Ascending aorta (tissue), 2 donors: ENCODE measurements around the gene TFDP2. TPM values are rescaled to one million over a fixed set of nuclear protein-coding genes. Genes with fewer than 3 reads are reported as not detected.

Experiments
- DNase-seq, 2 donors: peaks; one replicate each; pipeline ENCODE4 v3.0.0-alpha.2; 2019; ENCODE audit warnings: low spot score in 2 of 2
- H3K27ac ChIP-seq, 2 donors: fragments of 200-600 bp; sonication (generic); one replicate each; pipeline ENCODE4 v1.5.1; 2016 to 2017; ENCODE audit warnings: mild to moderate bottlenecking in 1 of 2
- H3K27me3 ChIP-seq: fragments of 200-600 bp; sonication (generic); one replicate; pipeline ENCODE4 v1.5.1; 2017
- H3K36me3 ChIP-seq, 2 donors: fragments of 200-600 bp; sonication (generic); one replicate each; pipeline ENCODE4 v1.5.1; 2016
- H3K4me1 ChIP-seq, 2 donors: fragments of 200-600 bp; sonication (generic); one replicate each; pipeline ENCODE4 v1.5.1; 2016 to 2017; ENCODE audit warnings: mild to moderate bottlenecking in 1 of 2
- H3K4me3 ChIP-seq, 2 donors: fragments of 200-600 bp; sonication (generic); one replicate each; pipeline ENCODE4 v1.5.1; 2016 to 2017; ENCODE audit warnings: mild to moderate bottlenecking in 1 of 2
- H3K9me3 ChIP-seq, 2 donors: fragments of 200-600 bp; sonication (generic); one replicate each; pipeline ENCODE4 v1.5.1; 2016
- intact Hi-C: fragments of 100-400 bp; cut with DNase I; formaldehyde crosslinking; loops from one replicate; pipeline ENCODE4 v1.15.1; 2023
- total RNA-seq: library from RNA; depleted of rRNA; stranded (reverse); fragments of >200 nt; gene quantifications from one replicate; pipeline ENCODE4 v1.1.0, GENCODE V29; 2016
- TF ChIP-seq, protein P1 (sequence below), 3 experiments: fragments of 200-600 bp in 2 of 3; fragments of 450-650 bp in 1 of 3; sonication (generic) in 2 of 3; IDR thresholded peaks; one replicate each; pipeline ENCODE4 v1.5.1; 2016 to 2019; ENCODE audit warnings: antibody characterized with exemption in 3 of 3, mild to moderate bottlenecking in 1 of 3, moderate library complexity in 1 of 3

Gene TFDP2
- total RNA-seq, 1 donor from 2014 or later: 23.0 TPM

DNA sequence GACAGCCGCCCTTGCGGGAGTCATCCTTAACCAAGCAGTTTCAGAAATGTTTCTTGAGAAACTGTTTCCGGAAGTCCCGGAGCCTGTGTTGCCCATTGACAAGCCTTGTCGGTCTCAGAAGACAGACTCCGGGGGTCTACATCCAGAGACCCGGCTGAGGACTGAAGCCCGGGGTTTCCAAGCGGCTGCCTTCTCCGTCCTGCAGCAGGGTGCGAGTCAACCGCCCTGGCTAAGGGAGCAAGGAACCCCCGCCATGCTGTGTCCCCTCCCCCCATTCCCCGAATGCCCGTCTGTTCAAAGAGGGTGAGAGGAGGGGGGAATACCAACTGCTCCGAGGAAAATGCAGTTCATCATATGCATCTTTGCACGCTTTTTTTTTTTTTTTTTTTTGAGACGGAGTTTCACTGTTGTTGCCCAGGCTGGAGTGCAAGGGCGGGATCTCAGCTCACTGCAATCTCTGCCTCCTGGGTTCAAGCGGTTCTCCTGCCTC, 211.3 kb downstream of the TFDP2 start:
- TF ChIP-seq, protein P1, sequence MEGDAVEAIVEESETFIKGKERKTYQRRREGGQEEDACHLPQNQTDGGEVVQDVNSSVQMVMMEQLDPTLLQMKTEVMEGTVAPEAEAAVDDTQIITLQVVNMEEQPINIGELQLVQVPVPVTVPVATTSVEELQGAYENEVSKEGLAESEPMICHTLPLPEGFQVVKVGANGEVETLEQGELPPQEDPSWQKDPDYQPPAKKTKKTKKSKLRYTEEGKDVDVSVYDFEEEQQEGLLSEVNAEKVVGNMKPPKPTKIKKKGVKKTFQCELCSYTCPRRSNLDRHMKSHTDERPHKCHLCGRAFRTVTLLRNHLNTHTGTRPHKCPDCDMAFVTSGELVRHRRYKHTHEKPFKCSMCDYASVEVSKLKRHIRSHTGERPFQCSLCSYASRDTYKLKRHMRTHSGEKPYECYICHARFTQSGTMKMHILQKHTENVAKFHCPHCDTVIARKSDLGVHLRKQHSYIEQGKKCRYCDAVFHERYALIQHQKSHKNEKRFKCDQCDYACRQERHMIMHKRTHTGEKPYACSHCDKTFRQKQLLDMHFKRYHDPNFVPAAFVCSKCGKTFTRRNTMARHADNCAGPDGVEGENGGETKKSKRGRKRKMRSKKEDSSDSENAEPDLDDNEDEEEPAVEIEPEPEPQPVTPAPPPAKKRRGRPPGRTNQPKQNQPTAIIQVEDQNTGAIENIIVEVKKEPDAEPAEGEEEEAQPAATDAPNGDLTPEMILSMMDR (IDR thresholded peaks at IDR 0.05): no peak
- intact Hi-C loops: no loop called here
- Histone ChIP-seq H3K27ac (no peak overlapping the region), H3K9me3 (no peaks in the 10 kb centered on the region), H3K36me3 (no peaks in the 10 kb centered on the region), H3K4me3 (no peak overlapping the region), H3K4me1 (peaks cover 0 to 6% of the 10 kb centered on the region in 2 donors), H3K27me3 (no peaks in the 10 kb centered on the region)
- no peak for DNase-seq

DNA sequence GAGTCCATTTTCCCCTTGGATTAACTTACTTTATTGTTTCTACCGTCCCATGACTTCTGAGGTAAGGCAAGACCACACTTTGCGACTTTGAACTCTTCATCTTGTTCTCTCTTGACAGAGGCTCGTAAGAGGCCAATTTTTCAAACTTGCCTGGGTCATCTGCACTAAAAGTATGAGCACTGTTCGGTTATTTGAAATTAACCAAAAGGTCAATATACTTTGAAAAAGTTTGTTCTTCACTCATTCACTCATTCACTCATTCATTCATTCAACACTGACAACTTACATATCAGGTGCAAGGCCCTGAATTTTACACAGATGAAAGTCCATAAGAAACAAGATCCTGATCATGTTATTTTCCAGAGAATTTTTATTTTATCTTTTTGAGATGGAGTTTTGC, 215.0 kb downstream of the TFDP2 start:
- no peak overlapping the region for H3K4me3 ChIP-seq
- TF ChIP-seq, protein P1 (IDR thresholded peaks at IDR 0.05): no peak
- intact Hi-C loops: no loop called here
- no peak for DNase-seq
- H3K27ac ChIP-seq: no peak overlapping the region
- no peaks in the 10 kb centered on the region for H3K9me3 ChIP-seq
- no peaks in the 10 kb centered on the region for H3K27me3 ChIP-seq
- H3K4me1 ChIP-seq: no peaks in the 10 kb centered on the region
- H3K36me3 ChIP-seq: peaks cover 0 to 2% of the 10 kb centered on the region in 2 donors

DNA sequence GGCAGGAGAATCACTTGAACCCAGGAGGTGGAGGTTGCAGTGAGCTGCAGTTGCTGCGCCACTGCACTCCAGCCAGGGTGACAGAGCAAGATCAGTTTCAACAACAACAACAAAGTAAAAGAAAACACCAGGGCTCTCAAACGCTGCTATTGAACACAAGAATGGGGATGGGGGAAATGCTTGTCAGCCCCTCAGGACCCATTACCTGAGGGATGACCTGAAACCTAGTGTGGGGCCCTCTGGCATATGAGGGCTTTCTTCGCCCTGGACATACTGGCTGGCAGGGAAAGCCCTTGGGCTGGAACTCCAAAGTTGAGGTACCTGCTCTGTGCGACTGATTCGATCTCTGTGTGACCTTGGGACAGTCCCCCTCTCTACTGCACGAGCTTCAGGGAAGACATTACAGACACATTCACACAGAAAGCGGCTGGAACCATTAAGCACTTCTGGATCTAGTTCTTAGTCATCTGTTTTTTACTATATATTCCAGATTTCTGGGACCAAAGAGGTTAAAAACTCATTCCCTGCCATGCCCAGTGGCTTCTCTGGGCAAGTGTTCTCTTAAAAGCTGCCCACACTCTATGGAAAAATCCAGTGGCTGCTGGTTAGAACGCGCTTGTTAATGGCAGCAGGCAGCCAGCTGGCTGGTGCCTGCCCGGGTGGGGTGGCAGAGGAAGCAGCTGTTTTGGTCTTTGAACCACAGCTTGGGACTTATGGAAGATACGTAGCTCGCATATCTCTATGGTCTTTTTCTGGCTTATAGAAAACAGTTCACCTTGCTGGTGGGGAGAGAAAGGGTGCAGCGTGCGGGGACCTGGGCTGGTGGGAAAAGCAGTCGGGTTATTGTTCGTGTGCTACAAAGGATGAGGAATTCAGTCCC, 215.7 kb downstream of the TFDP2 start:
- DNase-seq: no peak
- no peaks in the 10 kb centered on the region for H3K9me3 ChIP-seq

DNA sequence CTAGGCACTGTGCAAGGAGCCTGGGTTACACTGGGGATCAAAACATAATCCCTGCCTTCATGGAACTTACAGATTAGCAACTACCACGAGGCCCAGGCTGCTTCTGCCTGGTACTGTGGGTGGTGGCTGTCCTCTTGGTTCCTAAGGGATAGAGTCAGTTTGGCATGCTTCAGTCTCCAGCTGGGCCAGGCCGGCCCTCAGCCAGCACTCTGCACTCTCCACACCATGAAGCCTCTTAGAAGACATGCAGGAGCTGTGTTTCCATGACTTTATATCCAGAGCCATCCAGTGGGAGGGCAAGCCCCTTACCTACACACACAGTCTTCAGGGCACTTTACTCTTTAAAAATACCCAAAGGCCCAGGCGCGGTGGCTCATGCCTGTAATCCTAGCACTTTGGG, 218.5 kb downstream of the TFDP2 start:
- Histone ChIP-seq H3K27me3 (no peaks in the 10 kb centered on the region), H3K36me3 (peaks cover 2 to 10% of the 10 kb centered on the region in 2 donors), H3K27ac (no peak overlapping the region), H3K9me3 (no peaks in the 10 kb centered on the region), H3K4me1 (no peaks in the 10 kb centered on the region), H3K4me3 (no peak overlapping the region)
- DNase-seq: no peak
- intact Hi-C loops: no loop called here
- TF ChIP-seq, protein P1 (IDR thresholded peaks at IDR 0.05): no peak

More for the DNA sequence above, 215.7 kb downstream of the TFDP2 start:
- no peak overlapping the region for H3K27ac ChIP-seq
- TF ChIP-seq, protein P1 (IDR thresholded peaks at IDR 0.05): no peak
- no peaks in the 10 kb centered on the region for H3K4me1 ChIP-seq
- peaks cover 0 to 2% of the 10 kb centered on the region in 2 donors for H3K36me3 ChIP-seq
- no peak overlapping the region for H3K4me3 ChIP-seq
- intact Hi-C loops: no loop called here
- H3K27me3 ChIP-seq: no peaks in the 10 kb centered on the region

DNA sequence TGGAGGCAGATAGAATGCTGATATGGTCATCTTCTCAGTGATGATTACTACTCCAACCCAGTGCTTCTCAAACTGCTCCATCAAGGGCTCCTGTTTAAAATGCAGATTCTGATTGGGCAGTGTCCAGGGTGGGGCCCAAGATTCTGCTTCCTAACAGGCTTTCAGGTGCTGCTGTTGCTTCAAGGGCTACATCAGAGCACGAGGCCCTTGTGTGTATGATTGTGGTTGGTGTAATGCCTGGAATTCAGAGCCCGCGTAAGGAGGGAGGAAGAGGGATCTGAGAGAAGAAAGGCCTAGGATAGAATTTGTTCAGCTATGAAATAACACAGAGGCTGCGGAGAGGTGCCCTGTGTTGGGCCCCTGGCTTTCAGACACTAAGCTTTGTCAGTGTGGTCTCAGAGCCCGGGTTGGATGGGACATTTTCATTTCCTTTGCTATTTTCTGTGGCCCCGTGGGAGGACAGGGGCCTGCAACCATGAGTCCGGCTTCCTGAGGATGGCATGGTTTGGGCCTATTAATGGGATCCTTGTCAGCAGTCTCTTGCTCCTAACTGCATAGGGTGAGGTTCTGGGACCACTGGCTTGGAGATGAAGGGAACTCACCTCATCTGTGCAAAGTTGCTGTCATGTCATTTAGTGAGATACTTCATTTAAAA, 219.9 kb downstream of the TFDP2 start:
- H3K4me1 ChIP-seq: no peaks in the 10 kb centered on the region
- H3K9me3 ChIP-seq: no peaks in the 10 kb centered on the region
- TF ChIP-seq, protein P1 (IDR thresholded peaks at IDR 0.05): no peak
- peaks cover 2 to 23% of the 10 kb centered on the region in 2 donors for H3K36me3 ChIP-seq
- H3K4me3 ChIP-seq: no peak overlapping the region
- no peak overlapping the region for H3K27ac ChIP-seq
- intact Hi-C loops: no loop called here
- H3K27me3 ChIP-seq: no peaks in the 10 kb centered on the region
- DNase-seq: no peak
